B cell (primary cell): ENCODE data around the gene PDZD4.
A peak's percentile ranks its signal among the peaks of the same experiment; 100 is the strongest.

Source experiments
- CTCF ChIP-seq: fragments of 200-600 bp; IDR thresholded peaks from one replicate; pipeline ENCODE4 v1.8.0; 2022; ENCODE audit warnings: antibody characterized with exemption, mild to moderate bottlenecking
- EZH2 ChIP-seq: IDR thresholded peaks from 2 replicates; pipeline ENCODE4 v1.6.1; 2012; ENCODE audit warnings: borderline replicate concordance, low read depth, mild to moderate bottlenecking, moderate library complexity, low read length; ENCODE audit not compliant: insufficient read depth, poor library complexity, severe bottlenecking

GRCh38 chrX:153816831-153817690, 13.3 kb downstream of the PDZD4 start:
- TF ChIP-seq CTCF = peak; percentile 9
- TF ChIP-seq EZH2 = no peak
